K562 (cell line): ENCODE results near the gene PKHD1. TPM values are rescaled to one million over a fixed set of nuclear protein-coding genes. Genes with fewer than 3 reads are reported as not detected.

Source experiments
- ATAC-seq: fragments of 200-7000 bp; cut with Tn5 transposase; 3 replicates; pipeline ENCODE4 v1.9.1; 2020; ENCODE audit warnings: moderate library complexity
- BruUV-seq: library from RNA; stranded (reverse); fragments of 400-500 nt; replicated peaks from 2 replicates; lab custom pipeline; 2021; lab: Mats Ljungman, UMichigan
- CTCF ChIA-PET: fragments of 300-600 bp; formaldehyde crosslinking; extraction: SDS; loops from one replicate; lab custom pipeline; 2021; ENCODE audit warnings: low intra/inter-chr PET ratio; lab: Yijun Ruan, JAX
- POLR2A ChIA-PET: fragments of 300-600, 350-650 bp; sonication (Branson Sonifier 250); formaldehyde crosslinking; extraction: SDS; loops from one replicate; lab custom pipeline; 2021; ENCODE audit warnings: antibody characterized with exemption, inconsistent platforms; lab: Yijun Ruan, JAX
- DNase-seq, 4 experiments: peaks; one replicate each; pipeline versions ENCODE4 v3.0.0 to v3.0.0-alpha.2; 2011 to 2018; ENCODE audit warnings: low spot score in 3 of 4, mixed read lengths in 3 of 4; ENCODE audit errors: extremely low read depth in 1 of 4
- FAIRE-seq: peaks from 2 replicates; lab custom pipeline; 2011; peaks lifted over from hg19 to GRCh38; lab: Jason Lieb, UNC
- H2AFZ ChIP-seq: 2 replicates; pipeline ENCODE4 v1.6.0; 2011; ENCODE audit warnings: low read depth, low read length, control low read depth, inconsistent platforms
- H3K27ac ChIP-seq: fragments of 200-600 bp; 3 replicates; pipeline ENCODE4 v1.8.0; 2011; ENCODE audit warnings: low read depth, mild to moderate bottlenecking, control low read depth, inconsistent platforms, low read length, moderate library complexity, mixed read lengths; ENCODE audit errors: extremely low read depth
- H3K27me3 ChIP-seq, 2 experiments: fragments of 300-600 bp in 1 of 2; 2 replicates in 1 of 2; 3 replicates in 1 of 2; pipeline versions ENCODE4 v1.6.0 to v1.8.0; 2011; ENCODE audit warnings: inconsistent platforms in 2 of 2, low read length in 2 of 2, mild to moderate bottlenecking in 1 of 2, mixed read lengths in 1 of 2, moderate library complexity in 1 of 2; ENCODE audit not compliant: control insufficient read depth in 2 of 2, insufficient read depth in 2 of 2
- H3K36me3 ChIP-seq: fragments of 300-600 bp; 3 replicates; pipeline ENCODE4 v1.8.0; 2011; ENCODE audit warnings: mild to moderate bottlenecking, low read length, inconsistent platforms; ENCODE audit not compliant: control insufficient read depth, insufficient read depth
- H3K4me1 ChIP-seq, 2 experiments: fragments of 200-600 bp in 1 of 2; replicated peaks in 1 of 2; 2 replicates in 1 of 2; 3 replicates in 1 of 2; pipeline versions ENCODE4 v1.5.1 to v1.8.0; 2011; ENCODE audit warnings: inconsistent platforms in 2 of 2, low read length in 2 of 2, mild to moderate bottlenecking in 1 of 2, mixed read lengths in 1 of 2, moderate library complexity in 1 of 2; ENCODE audit not compliant: control insufficient read depth in 2 of 2, insufficient read depth in 2 of 2
- H3K4me2 ChIP-seq: 2 replicates; pipeline ENCODE4 v1.6.1; 2011; ENCODE audit warnings: low read length, control low read depth, inconsistent platforms, mixed read lengths; ENCODE audit not compliant: insufficient read depth
- H3K4me3 ChIP-seq: fragments of 200-600 bp; sonication (generic), shearing (Covaris generic); 2 replicates; pipeline ENCODE4 v1.5.1; 2016; ENCODE audit warnings: control low read depth, inconsistent platforms
- H3K79me2 ChIP-seq: fragments of 200-600 bp; 3 replicates; pipeline ENCODE4 v1.8.0; 2011; ENCODE audit warnings: low read length, inconsistent platforms; ENCODE audit not compliant: control insufficient read depth, insufficient read depth
- H3K9ac ChIP-seq, 2 experiments: 2 replicates each; pipeline versions ENCODE4 v1.6.0 to v1.6.1; 2011; ENCODE audit warnings: low read depth in 2 of 2, low read length in 2 of 2, control low read depth in 1 of 2, inconsistent platforms in 1 of 2, mild to moderate bottlenecking in 1 of 2, mixed read lengths in 1 of 2; ENCODE audit not compliant: insufficient read depth in 1 of 2
- H3K9me1 ChIP-seq: one replicate; pipeline ENCODE4 v1.6.0; 2011; ENCODE audit warnings: inconsistent platforms, mild to moderate bottlenecking, low read length, moderate library complexity; ENCODE audit not compliant: control insufficient read depth, insufficient read depth
- H3K9me3 ChIP-seq: replicated peaks from 2 replicates; pipeline ENCODE4 v1.5.1; 2011; ENCODE audit warnings: low read depth, low read length, inconsistent platforms; ENCODE audit not compliant: control insufficient read depth, insufficient read depth
- H4K20me1 ChIP-seq: replicated peaks from 2 replicates; pipeline ENCODE4 v1.6.1; 2011; ENCODE audit warnings: low read length, inconsistent platforms, mixed read lengths; ENCODE audit not compliant: control insufficient read depth, insufficient read depth
- FOS ChIP-seq: IDR thresholded peaks from 3 replicates; pipeline ENCODE4 v1.6.1; 2011; ENCODE audit not compliant: insufficient read length; ENCODE audit errors: extremely low read depth
- HLTF ChIP-seq: fragments of 450-650 bp; IDR thresholded peaks from 2 replicates; pipeline ENCODE4 v1.6.1; 2016
- NEUROD1 ChIP-seq: fragments of 150-350 bp; IDR thresholded peaks from 2 replicates; pipeline ENCODE4 v1.6.1; 2014; ENCODE audit warnings: borderline replicate concordance, low read length, low read depth; ENCODE audit not compliant: partially characterized antibody
- ZNF232 ChIP-seq: sonication (generic); formaldehyde crosslinking; IDR thresholded peaks from 2 replicates; pipeline ENCODE4 v1.8.0; 2022; ENCODE audit warnings: mild to moderate bottlenecking, missing genetic modification reagents
- ZNF253 ChIP-seq: fragments of 250-450 bp; sonication (Bioruptor Pico); conservative IDR thresholded peaks from 2 replicates; pipeline ENCODE4 v1.6.1; 2021; ENCODE audit warnings: mild to moderate bottlenecking
- WGBS: fragments of 100-300 bp; shearing (Covaris generic); methylation state at CpG from one replicate; pipeline ENCODE4 v1.1.6; 2016; ENCODE audit warnings: low coverage, mixed read lengths; ENCODE audit not compliant: insufficient coverage; ENCODE audit errors: missing lambda C conversion rate; 5-methylcytosine and 5-hydroxymethylcytosine counted together
- in situ Hi-C: fragments of 300-500 bp; cut with MboI; formaldehyde crosslinking; loops from 4 replicates; pipeline ENCODE4 v1.15.0; 2018; ENCODE audit warnings: inconsistent platforms, mixed read lengths
- intact Hi-C: fragments of 100-400 bp; cut with micrococcal nuclease; formaldehyde crosslinking; loops from 2 replicates; pipeline ENCODE4 v1.14.2; 2022
- polyA plus RNA-seq, 8 experiments: library from polyadenylated mRNA; depleted of rRNA in 4 of 8; stranded (reverse) in 5 of 8; unstranded in 3 of 8; fragments of >200 nt; fragmentation: Nextera tagmentation in 2 of 8; fragmentation: Illumina TruSeq in 1 of 8; extraction: Ambion mirVana in 2 of 8; extraction: Trizol in 1 of 8; gene quantifications; 2 replicates each; pipeline versions ENCODE4 v1.2.1 to v1.2.3, GENCODE V29; 2011 to 2014; ENCODE audit warnings: inconsistent platforms in 1 of 8, missing spikeins in 1 of 8
- total RNA-seq, 7 experiments: library from RNA; depleted of rRNA in 6 of 7; stranded (reverse); fragments of >200 nt in 6 of 7; fragmentation: Illumina TruSeq in 2 of 7; extraction: Trizol in 2 of 7; gene quantifications; 2 replicates each; pipeline versions ENCODE4 v1.2.1 to v1.2.3, GENCODE V29; 2011 to 2021; ENCODE audit warnings: low replicate concordance in 1 of 7
- TF ChIP-seq, protein P1 (sequence below): fragments of 450-650 bp; IDR thresholded peaks from 2 replicates; pipeline ENCODE4 v1.6.1; 2017; ENCODE audit warnings: antibody characterized with exemption

Gene PKHD1
- total and polyA plus RNA-seq, 9 of the 15 experiments (the other 6 are each of a cell fraction or from before 2014, with no cell fraction given): 0.01 to 0.04 (median 0.01) TPM; not detected in 6

DNA sequence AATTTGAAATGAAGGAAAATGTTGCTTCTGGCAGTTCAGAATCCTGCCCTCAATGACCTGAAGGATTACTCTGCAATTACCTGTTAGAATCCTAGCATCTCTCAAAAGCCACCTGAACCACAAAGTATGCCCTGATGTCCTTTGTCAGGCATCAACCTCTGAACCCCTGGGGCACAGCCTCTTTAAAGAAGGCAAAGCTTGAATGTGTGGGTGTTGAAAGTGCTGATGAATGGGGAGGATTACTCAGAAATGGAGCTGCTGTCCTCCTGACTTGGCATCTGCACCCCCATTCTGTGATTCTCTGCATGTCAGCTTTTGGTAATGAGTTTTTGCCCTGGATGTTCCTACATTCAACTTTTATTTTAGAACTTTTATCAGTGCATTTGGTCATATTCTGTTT, 179.2 kb downstream of the PKHD1 start:
- ChIA-PET POLR2A (no interaction called here), CTCF (no interaction called here)
- Histone ChIP-seq H3K9me3 (no peaks in the 10 kb centered on the region), H3K36me3 (no peaks in the 10 kb centered on the region), H3K4me1 (no peaks in the 10 kb centered on the region), H3K27ac (no peak overlapping the region), H3K9ac (no peak overlapping the region), H3K4me2 (no peak overlapping the region), H3K9me1 (no peaks in the 10 kb centered on the region)
- TF ChIP-seq HLTF (no peak), ZNF232 (CRISPR knock-in tag) (no peak), ZNF253 (CRISPR knock-in tag) (no peak)
- TF ChIP-seq, all 486 proteins: peak for 0
- BruUV-seq: no TSS peak
- Histone ChIP-seq H3K79me2 (no peaks in the 10 kb centered on the region), H2AFZ (no peak overlapping the region), H4K20me1 (no peaks in the 10 kb centered on the region), H3K4me3 (no peak overlapping the region), H3K27me3 (no peaks in the 10 kb centered on the region)
- FAIRE-seq (no peak), DNase-seq (no peak), ATAC-seq (no peak)
- in situ Hi-C loops: no loop called here
- intact Hi-C loops: no loop called here

DNA sequence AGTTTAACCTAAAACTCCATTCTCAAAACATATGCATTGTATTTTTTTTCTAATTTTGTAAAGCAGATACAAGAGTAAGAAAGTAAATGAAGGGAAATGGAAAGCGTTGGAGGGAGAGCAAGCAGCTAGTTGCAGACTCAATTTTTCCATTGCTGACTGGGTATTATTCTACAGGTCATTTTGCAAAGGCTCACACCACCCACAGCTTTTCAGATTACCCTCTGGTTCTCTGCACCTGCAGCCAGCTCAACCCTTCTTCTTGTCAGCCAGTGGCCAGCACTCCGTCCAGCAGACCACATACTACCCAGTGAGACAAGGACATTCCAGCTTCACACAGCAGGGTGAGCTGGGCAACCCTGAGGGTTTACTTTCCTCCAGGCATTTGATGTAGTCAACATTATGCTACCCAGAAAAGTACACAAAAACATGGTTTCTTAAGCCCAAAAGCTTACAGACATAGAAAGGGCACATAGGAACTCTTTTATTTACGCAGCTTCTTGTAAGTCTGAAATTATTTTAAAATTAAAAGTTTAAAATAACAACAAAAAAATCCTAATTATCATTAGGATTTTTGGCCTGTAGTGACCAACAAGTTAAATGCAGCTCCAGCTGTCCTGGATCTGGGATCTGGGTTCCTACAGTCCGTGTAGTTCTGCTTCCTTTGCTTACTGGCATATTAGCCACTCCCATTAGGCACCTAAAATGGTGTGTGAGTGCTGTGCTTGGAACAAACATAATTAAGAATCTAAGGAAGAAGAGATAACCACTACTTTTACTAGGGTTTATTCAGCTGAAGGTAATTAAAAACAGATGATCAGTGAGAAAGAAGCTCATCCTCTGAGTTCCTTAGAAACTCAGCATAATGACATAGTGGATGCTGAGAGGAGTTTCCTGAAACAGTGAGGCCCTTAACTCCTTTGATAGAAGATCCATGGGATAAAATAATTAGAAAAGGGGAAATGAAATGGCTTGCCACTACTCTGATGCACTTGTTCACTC, 185.3 kb downstream of the PKHD1 start:
- H3K79me2 ChIP-seq: no peaks in the 10 kb centered on the region
- no peaks in the 10 kb centered on the region for H3K36me3 ChIP-seq
- H3K27ac ChIP-seq: no peak overlapping the region
- H3K4me1 ChIP-seq: no peaks in the 10 kb centered on the region
- no peaks in the 10 kb centered on the region for H4K20me1 ChIP-seq
- H3K9me1 ChIP-seq: no peaks in the 10 kb centered on the region
- ATAC-seq: no peak
- H2AFZ ChIP-seq: no peak overlapping the region
- in situ Hi-C loops (no loop called here), intact Hi-C loops (no loop called here)
- H3K27me3 ChIP-seq: no peaks in the 10 kb centered on the region
- TF ChIP-seq, protein P1, sequence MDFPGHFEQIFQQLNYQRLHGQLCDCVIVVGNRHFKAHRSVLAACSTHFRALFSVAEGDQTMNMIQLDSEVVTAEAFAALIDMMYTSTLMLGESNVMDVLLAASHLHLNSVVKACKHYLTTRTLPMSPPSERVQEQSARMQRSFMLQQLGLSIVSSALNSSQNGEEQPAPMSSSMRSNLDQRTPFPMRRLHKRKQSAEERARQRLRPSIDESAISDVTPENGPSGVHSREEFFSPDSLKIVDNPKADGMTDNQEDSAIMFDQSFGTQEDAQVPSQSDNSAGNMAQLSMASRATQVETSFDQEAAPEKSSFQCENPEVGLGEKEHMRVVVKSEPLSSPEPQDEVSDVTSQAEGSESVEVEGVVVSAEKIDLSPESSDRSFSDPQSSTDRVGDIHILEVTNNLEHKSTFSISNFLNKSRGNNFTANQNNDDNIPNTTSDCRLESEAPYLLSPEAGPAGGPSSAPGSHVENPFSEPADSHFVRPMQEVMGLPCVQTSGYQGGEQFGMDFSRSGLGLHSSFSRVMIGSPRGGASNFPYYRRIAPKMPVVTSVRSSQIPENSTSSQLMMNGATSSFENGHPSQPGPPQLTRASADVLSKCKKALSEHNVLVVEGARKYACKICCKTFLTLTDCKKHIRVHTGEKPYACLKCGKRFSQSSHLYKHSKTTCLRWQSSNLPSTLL: no peak
- TF ChIP-seq NEUROD1: no peak
- no peak for TF ChIP-seq FOS
- no peak for FAIRE-seq
- no peak overlapping the region for H3K4me3 ChIP-seq
- H3K9ac ChIP-seq: no peak overlapping the region
- ChIA-PET CTCF (no interaction called here), POLR2A (no interaction called here)
- 3% methylated on average over 4 of the region's 4 CpGs for WGBS
- H3K4me2 ChIP-seq: no peak overlapping the region
- no peak for DNase-seq
- no TSS peak for BruUV-seq
- H3K9me3 ChIP-seq: no peaks in the 10 kb centered on the region
